Nephron progenitor cell (in vitro differentiated cells): Measurements from ENCODE around the gene ZNF692.
A peak's percentile ranks its signal among the peaks of the same experiment; 100 is the strongest.

Source experiments
- DNase-seq: peaks from one replicate; pipeline ENCODE4 v3.0.0; 2021
- H3K27ac Mint-ChIP-seq: 2 replicates; pipeline ENCODE4 v1.8.0; 2021; ENCODE audit warnings: mild to moderate bottlenecking, moderate library complexity, mixed read lengths
- H3K27me3 Mint-ChIP-seq: 2 replicates; pipeline ENCODE4 v1.8.0; 2021; ENCODE audit warnings: mild to moderate bottlenecking, low read depth, mixed read lengths; ENCODE audit not compliant: poor library complexity
- H3K36me3 Mint-ChIP-seq: 2 replicates; pipeline ENCODE4 v1.8.0; 2021; ENCODE audit warnings: low read depth, mixed read lengths
- H3K4me1 Mint-ChIP-seq: 2 replicates; pipeline ENCODE4 v1.8.0; 2021; ENCODE audit warnings: mixed read lengths
- H3K4me3 Mint-ChIP-seq: 2 replicates; pipeline ENCODE4 v1.8.0; 2021; ENCODE audit warnings: mild to moderate bottlenecking, moderate library complexity, mixed read lengths
- H3K9me3 Mint-ChIP-seq: 2 replicates; pipeline ENCODE4 v1.8.0; 2021; ENCODE audit warnings: mild to moderate bottlenecking, moderate library complexity, mixed read lengths
- TF ChIP-seq, protein P1 (sequence below): fragments of 200-600 bp; sonication (generic); IDR thresholded peaks from 2 replicates; pipeline ENCODE4 v1.5.0; 2021; ENCODE audit warnings: antibody characterized with exemption

Gene ZNF692

GRCh38 chr1:248824301-248824700 lies 34.6 kb downstream of the ZNF692 start:
- DNase-seq: no peak
- H3K9me3 Mint-ChIP-seq: no peaks in the 10 kb centered on the region
- TF ChIP-seq, protein P1, sequence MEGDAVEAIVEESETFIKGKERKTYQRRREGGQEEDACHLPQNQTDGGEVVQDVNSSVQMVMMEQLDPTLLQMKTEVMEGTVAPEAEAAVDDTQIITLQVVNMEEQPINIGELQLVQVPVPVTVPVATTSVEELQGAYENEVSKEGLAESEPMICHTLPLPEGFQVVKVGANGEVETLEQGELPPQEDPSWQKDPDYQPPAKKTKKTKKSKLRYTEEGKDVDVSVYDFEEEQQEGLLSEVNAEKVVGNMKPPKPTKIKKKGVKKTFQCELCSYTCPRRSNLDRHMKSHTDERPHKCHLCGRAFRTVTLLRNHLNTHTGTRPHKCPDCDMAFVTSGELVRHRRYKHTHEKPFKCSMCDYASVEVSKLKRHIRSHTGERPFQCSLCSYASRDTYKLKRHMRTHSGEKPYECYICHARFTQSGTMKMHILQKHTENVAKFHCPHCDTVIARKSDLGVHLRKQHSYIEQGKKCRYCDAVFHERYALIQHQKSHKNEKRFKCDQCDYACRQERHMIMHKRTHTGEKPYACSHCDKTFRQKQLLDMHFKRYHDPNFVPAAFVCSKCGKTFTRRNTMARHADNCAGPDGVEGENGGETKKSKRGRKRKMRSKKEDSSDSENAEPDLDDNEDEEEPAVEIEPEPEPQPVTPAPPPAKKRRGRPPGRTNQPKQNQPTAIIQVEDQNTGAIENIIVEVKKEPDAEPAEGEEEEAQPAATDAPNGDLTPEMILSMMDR: no peak
- H3K27ac Mint-ChIP-seq: peak overlapping the region; percentile 61
- peaks cover 49% of the 10 kb centered on the region for H3K4me1 Mint-ChIP-seq
- H3K4me3 Mint-ChIP-seq: peak overlapping the region; percentile 99
- peaks cover 12% of the 10 kb centered on the region for H3K27me3 Mint-ChIP-seq
- H3K36me3 Mint-ChIP-seq: peaks cover 22% of the 10 kb centered on the region

- H3K27me3 Mint-ChIP-seq: peaks cover 10% of the 10 kb centered on the region
- H3K27ac Mint-ChIP-seq: no peak overlapping the region
- TF ChIP-seq, protein P1: no peak
- H3K36me3 Mint-ChIP-seq: peaks cover 22% of the 10 kb centered on the region
- DNase-seq: no peak
- peak overlapping the region; percentile 99 for H3K4me3 Mint-ChIP-seq
- no peaks in the 10 kb centered on the region for H3K9me3 Mint-ChIP-seq
- H3K4me1 Mint-ChIP-seq: peaks cover 49% of the 10 kb centered on the region
Observed at GRCh38 chr1:248823517-248824001, 35.3 kb downstream of the ZNF692 start.

DNA sequence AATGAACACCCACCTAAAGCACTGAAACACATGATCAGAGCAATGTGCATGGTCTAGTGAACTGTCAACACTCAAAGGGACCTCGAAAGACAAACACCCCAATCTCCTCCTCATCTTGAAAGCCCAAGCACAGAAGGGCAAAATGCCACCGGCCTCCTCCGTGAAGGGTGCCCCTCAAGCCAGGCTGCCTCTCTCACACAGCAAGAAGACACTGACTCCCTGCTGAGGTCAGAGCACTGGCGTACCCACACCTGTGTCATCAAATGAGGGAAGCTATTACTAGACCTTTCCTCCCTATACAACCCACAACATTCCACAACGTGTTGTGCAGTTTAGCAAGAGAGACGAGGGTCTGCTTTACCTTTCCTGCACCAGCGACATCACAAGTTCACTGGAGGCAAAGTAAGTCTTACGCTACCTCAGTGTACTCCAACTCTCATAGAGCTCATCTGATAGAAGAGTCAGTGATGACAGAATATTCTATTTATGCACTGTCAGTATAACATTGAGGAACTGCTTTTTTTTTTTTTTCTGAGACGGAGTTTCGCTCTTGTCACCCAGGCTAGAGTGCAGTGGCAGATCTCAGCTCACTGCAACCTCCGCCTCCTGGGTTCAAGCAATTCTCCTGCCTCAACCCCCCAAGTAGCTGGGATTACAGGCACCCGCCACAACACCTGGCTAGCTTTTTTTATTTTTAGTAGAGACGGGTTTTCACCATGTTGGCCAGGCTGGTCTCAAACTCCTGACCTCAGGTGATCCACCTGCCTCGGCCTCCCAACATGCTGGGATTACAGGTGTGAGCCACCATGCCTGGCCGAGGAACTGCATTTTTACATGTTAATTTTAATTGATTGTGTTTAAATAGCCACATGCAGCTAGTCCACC lies 36.5 kb downstream of the ZNF692 start:
- peaks cover 22% of the 10 kb centered on the region for H3K36me3 Mint-ChIP-seq
- H3K4me3 Mint-ChIP-seq: no peak overlapping the region
- H3K27me3 Mint-ChIP-seq: peaks cover 6% of the 10 kb centered on the region
- H3K4me1 Mint-ChIP-seq: peaks cover 47% of the 10 kb centered on the region
- TF ChIP-seq, protein P1: no peak
- no peaks in the 10 kb centered on the region for H3K9me3 Mint-ChIP-seq
- no peak overlapping the region for H3K27ac Mint-ChIP-seq
- no peak for DNase-seq

DNA sequence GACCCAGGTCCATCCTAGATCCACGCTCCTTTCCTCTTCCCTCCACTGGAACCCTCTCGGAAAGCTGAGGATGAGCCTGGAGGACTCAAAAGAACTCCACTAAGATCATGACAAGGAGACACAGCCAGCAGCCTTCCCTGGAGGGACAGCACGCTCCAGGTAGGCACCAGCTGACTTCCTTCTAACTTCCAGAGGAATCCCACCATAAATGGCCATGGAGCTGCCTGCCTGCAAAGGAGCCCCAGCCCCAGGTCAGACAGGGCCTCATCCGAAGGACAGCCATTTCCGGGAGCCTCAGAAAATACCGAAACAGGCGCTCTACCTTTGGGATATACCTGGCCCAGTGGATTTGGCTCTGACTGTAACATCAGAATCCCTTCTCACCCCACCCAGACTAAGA lies 37.2 kb downstream of the ZNF692 start:
- no peaks in the 10 kb centered on the region for H3K9me3 Mint-ChIP-seq
- H3K4me3 Mint-ChIP-seq: no peak overlapping the region
- no peak for DNase-seq
- H3K4me1 Mint-ChIP-seq: peaks cover 39% of the 10 kb centered on the region
- peaks cover 6% of the 10 kb centered on the region for H3K27me3 Mint-ChIP-seq
- H3K36me3 Mint-ChIP-seq: peaks cover 22% of the 10 kb centered on the region
- TF ChIP-seq, protein P1: no peak
- H3K27ac Mint-ChIP-seq: no peak overlapping the region

GRCh38 chr1:248821101-248821500 lies 37.8 kb downstream of the ZNF692 start:
- no peak overlapping the region for H3K4me3 Mint-ChIP-seq
- DNase-seq: no peak
- H3K27me3 Mint-ChIP-seq: peaks cover 6% of the 10 kb centered on the region
- TF ChIP-seq, protein P1: no peak
- peaks cover 22% of the 10 kb centered on the region for H3K36me3 Mint-ChIP-seq
- H3K27ac Mint-ChIP-seq: no peak overlapping the region
- no peaks in the 10 kb centered on the region for H3K9me3 Mint-ChIP-seq
- H3K4me1 Mint-ChIP-seq: peaks cover 38% of the 10 kb centered on the region
